Stomach (tissue), 4 donors: ENCODE data around the gene AMIGO3.
"Not testable (repeated sequence)": the region's sequence is repeated elsewhere in the genome, so short reads cannot be mapped to it uniquely, and the experiment has no call there.

ENCODE experiments used
- POLR2A ChIP-seq, 4 donors: fragments of 450-650 bp; IDR thresholded peaks; one replicate each; pipeline ENCODE4 v1.6.1; 2016; ENCODE audit warnings: antibody characterized with exemption in 4 of 4, control low read depth in 2 of 4, mild to moderate bottlenecking in 1 of 4, moderate library complexity in 1 of 4
- TF ChIP-seq, protein P1 (sequence below), 7 experiments: fragments of 450-650 bp in 4 of 7; fragments of 200-600 bp in 3 of 7; sonication (generic) in 3 of 7; IDR thresholded peaks; one replicate each; pipeline ENCODE4 v1.5.1; 2016 to 2019; ENCODE audit warnings: antibody characterized with exemption in 7 of 7, control low read depth in 2 of 7, mild to moderate bottlenecking in 1 of 7

DNA sequence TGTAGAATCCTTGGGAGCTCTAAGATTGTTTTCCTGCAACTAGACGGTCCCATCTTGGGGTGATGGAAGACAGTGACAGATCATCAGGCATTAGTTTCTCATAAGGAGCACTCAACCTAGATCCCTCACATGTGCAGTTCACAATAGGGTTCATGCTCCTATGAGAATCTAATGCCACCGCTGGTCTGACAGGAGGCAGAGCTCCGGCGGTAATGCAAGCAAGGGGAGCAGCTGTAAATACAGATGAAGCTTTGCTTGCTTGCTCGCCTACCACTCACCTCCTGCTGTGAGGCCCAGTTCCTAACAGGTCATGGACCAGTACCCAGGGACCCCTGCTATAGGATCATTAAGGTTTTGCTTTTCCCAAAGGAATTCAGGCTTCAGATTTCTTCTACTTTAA lies 29.4 kb upstream of the AMIGO3 start:
- TF ChIP-seq, protein P1, sequence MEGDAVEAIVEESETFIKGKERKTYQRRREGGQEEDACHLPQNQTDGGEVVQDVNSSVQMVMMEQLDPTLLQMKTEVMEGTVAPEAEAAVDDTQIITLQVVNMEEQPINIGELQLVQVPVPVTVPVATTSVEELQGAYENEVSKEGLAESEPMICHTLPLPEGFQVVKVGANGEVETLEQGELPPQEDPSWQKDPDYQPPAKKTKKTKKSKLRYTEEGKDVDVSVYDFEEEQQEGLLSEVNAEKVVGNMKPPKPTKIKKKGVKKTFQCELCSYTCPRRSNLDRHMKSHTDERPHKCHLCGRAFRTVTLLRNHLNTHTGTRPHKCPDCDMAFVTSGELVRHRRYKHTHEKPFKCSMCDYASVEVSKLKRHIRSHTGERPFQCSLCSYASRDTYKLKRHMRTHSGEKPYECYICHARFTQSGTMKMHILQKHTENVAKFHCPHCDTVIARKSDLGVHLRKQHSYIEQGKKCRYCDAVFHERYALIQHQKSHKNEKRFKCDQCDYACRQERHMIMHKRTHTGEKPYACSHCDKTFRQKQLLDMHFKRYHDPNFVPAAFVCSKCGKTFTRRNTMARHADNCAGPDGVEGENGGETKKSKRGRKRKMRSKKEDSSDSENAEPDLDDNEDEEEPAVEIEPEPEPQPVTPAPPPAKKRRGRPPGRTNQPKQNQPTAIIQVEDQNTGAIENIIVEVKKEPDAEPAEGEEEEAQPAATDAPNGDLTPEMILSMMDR (IDR thresholded peaks at IDR 0.05) = not testable (repeated sequence)
- TF ChIP-seq POLR2A (IDR thresholded peaks at IDR 0.05) = not testable (repeated sequence)
